Neuron (in vitro differentiated cells): ENCODE results near the gene TSPAN18.

Source experiments
- H2AFZ ChIP-seq: one replicate; pipeline ENCODE4 v1.6.1; 2013; ENCODE audit warnings: low read depth, mild to moderate bottlenecking, inconsistent platforms, low read length, moderate library complexity
- H3K27me3 ChIP-seq: one replicate; pipeline ENCODE4 v1.6.1; 2013; ENCODE audit warnings: low read length; ENCODE audit not compliant: insufficient read depth
- H3K36me3 ChIP-seq: one replicate; pipeline ENCODE4 v1.6.1; 2013; ENCODE audit warnings: low read length; ENCODE audit not compliant: insufficient read depth
- H3K4me1 ChIP-seq: one replicate; pipeline ENCODE4 v1.6.1; 2013; ENCODE audit warnings: low read length; ENCODE audit not compliant: insufficient read depth
- H3K4me3 ChIP-seq: 2 replicates; pipeline ENCODE4 v1.5.1; 2013; ENCODE audit warnings: mild to moderate bottlenecking, low read length, moderate library complexity
- H3K9me3 ChIP-seq: one replicate; pipeline ENCODE4 v1.6.1; 2013; ENCODE audit warnings: low read length

Gene TSPAN18

DNA sequence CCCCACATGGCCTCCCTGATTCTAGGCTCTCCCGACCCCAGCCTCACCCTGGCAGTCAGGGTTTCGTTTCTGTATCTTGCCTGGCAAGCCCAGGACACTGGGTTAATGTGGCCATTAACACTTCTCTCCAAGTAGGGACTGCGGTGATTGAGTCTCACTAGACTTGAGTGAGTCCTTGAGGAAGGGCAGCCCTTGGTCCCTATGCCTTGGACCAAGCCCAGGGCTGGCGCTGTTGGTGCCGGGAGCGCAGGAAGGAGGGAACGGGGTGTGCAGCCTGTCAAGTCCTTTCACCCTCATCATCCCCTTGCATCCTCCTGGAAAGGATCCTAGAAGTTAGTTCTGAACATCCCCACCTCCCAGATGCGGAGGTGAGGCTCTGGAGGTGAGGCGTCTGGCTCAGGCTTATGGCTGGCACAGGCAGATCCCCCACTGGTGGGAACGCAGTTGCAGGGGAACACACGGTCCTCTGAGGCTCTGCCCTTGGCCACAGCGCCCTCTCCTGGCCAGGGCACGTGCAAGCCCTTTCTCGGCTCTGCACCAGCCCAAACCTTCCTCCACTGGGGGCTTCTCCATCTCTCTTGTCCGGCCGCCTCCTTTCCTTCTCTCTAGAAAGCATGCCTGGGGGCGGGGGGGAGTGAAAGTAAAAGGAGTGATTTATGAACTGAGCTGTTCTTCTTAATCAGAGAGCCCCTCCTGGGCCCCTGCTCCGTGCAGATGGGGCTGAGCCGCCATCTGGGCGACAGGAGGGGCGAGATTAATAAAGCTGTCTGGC lies 167.3 kb downstream of the TSPAN18 start:
- peaks cover 26% of the 10 kb centered on the region for H3K4me1 ChIP-seq
- no peaks in the 10 kb centered on the region for H3K9me3 ChIP-seq
- no peak overlapping the region for H2AFZ ChIP-seq
- H3K27me3 ChIP-seq, result no peaks in the 10 kb centered on the region
- H3K4me3 ChIP-seq, result no peak overlapping the region
- peaks cover 6% of the 10 kb centered on the region for H3K36me3 ChIP-seq

GRCh38 chr11:44899959-44900358 lies 173.2 kb downstream of the TSPAN18 start:
- Histone ChIP-seq H3K27me3 (no peaks in the 10 kb centered on the region), H3K36me3 (peaks cover 6% of the 10 kb centered on the region), H3K4me3 (no peak overlapping the region), H2AFZ (no peak overlapping the region), H3K9me3 (no peaks in the 10 kb centered on the region), H3K4me1 (no peaks in the 10 kb centered on the region)

- Histone ChIP-seq H3K27me3 (no peaks in the 10 kb centered on the region), H3K4me1 (no peaks in the 10 kb centered on the region), H2AFZ (no peak overlapping the region), H3K4me3 (no peak overlapping the region), H3K9me3 (no peaks in the 10 kb centered on the region), H3K36me3 (peaks cover 6% of the 10 kb centered on the region)
These were observed 174.4 kb downstream of the TSPAN18 start for GRCh38 chr11:44901120-44901633.

DNA sequence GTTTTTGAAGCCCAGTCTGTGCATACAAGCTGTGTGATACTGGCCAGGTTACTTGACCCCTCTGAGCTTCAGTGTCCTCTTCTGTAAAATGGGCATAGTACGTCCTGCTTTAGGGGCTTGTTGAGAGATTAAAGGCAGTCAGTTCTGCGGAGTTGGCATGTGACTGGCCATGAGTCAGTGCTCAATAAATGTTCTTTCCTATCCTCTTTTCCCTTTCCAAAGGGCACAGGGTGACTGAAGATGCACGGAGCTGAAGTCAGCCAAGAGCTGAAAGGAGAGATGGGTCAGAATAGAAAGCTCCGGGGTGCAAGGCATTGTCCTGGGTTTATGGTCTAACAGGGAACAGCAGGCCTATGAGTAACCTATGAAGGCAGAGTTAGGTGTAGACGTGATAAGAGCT lies 175.0 kb downstream of the TSPAN18 start:
- Histone ChIP-seq H3K4me1 (no peaks in the 10 kb centered on the region), H3K9me3 (no peaks in the 10 kb centered on the region), H2AFZ (no peak overlapping the region), H3K27me3 (no peaks in the 10 kb centered on the region), H3K4me3 (no peak overlapping the region), H3K36me3 (peaks cover 6% of the 10 kb centered on the region)

DNA sequence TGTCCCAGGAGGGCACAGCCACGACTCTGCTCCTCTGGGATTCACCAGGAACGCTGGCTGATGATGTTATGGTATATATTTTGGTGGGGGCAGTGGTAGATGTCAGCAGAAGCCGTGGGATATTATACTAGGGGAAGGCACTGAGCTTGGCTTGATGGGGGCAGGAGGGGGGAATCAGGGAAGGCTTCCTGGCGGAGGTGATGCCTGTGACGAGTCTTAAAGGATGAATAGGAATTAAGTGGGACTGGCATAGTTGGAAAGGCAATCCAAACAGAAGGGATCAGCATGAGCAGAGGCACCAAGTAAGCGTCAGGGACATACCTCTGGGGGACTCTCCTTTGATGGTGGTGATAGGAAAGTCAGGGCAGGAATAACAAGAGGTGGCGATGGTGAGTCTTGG lies 176.3 kb downstream of the TSPAN18 start:
- no peaks in the 10 kb centered on the region for H3K27me3 ChIP-seq
- H2AFZ ChIP-seq, result no peak overlapping the region
- peaks cover 6% of the 10 kb centered on the region for H3K36me3 ChIP-seq
- H3K4me1 ChIP-seq, result no peaks in the 10 kb centered on the region
- H3K4me3 ChIP-seq, result no peak overlapping the region
- no peaks in the 10 kb centered on the region for H3K9me3 ChIP-seq

- Histone ChIP-seq H3K9me3 (no peaks in the 10 kb centered on the region), H2AFZ (no peak overlapping the region), H3K4me1 (no peaks in the 10 kb centered on the region), H3K4me3 (no peak overlapping the region), H3K27me3 (no peaks in the 10 kb centered on the region), H3K36me3 (peaks cover 5% of the 10 kb centered on the region)
These were observed 176.8 kb downstream of the TSPAN18 start for GRCh38 chr11:44903518-44903917.

- Histone ChIP-seq H3K27me3 (no peaks in the 10 kb centered on the region), H3K4me3 (no peak overlapping the region), H3K9me3 (no peaks in the 10 kb centered on the region), H2AFZ (no peak overlapping the region), H3K4me1 (no peaks in the 10 kb centered on the region), H3K36me3 (no peaks in the 10 kb centered on the region)
These were observed 177.7 kb downstream of the TSPAN18 start for GRCh38 chr11:44904261-44905020.

DNA sequence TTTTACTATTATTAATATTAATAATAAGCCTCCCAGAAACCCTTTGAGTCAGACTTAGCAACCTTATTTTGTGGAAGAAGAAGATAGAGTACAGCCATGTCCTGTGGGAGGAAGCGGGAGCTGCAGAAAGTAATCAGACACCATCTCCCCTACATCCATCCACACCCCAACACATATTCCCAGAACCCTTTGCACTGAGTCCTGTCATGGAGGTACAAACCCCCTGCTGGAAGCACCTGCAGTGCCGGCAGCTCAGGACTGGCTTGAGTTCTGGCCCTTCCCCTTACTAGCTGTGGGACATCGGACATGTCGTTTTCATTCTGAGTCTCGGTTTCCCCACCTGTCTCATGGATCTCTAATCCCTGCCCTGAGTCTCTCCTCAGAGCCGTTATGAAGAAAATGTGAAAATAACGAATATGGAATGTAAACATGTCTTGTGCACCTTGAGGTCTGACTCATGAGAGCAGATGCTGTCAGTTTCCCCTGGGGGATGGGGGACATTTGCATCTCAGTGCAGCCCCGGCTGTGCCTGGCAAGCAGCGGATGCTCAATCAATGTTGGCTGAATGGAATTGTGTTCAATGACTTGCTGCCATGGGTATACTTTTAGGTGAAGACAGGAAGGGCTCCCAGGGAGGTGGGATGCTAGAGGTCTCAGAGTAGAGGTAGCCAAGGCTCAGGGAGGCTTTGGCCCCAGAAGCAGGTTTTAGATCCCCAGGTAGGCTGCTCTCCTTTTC lies 178.5 kb downstream of the TSPAN18 start:
- Histone ChIP-seq H3K9me3 (no peaks in the 10 kb centered on the region), H3K4me1 (no peaks in the 10 kb centered on the region), H3K4me3 (no peak overlapping the region), H3K27me3 (no peaks in the 10 kb centered on the region), H2AFZ (no peak overlapping the region), H3K36me3 (peaks cover 8% of the 10 kb centered on the region)

DNA sequence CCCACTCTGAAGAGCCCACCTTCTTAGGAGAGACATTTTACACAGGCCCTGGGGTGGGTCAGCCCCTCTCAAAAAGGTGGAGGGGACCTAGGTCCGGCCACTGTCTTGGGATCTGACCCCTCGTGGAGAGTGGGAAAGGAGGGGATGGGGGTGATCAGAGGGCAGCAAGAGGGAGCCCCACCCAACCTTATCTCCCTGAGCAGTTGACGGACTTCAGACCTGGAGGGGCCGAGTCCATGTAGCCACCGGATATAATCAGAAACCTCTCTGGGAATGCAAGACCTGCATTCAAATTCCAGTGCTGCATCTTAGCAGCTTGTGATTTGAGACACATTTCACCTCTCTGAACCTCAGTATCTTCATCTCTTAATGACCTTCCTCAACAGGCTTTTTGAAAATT lies 179.9 kb downstream of the TSPAN18 start:
- H3K36me3 ChIP-seq, result peaks cover 11% of the 10 kb centered on the region
- H3K4me3 ChIP-seq, result no peak overlapping the region
- no peak overlapping the region for H2AFZ ChIP-seq
- H3K9me3 ChIP-seq, result no peaks in the 10 kb centered on the region
- no peaks in the 10 kb centered on the region for H3K27me3 ChIP-seq
- peaks cover 8% of the 10 kb centered on the region for H3K4me1 ChIP-seq

DNA sequence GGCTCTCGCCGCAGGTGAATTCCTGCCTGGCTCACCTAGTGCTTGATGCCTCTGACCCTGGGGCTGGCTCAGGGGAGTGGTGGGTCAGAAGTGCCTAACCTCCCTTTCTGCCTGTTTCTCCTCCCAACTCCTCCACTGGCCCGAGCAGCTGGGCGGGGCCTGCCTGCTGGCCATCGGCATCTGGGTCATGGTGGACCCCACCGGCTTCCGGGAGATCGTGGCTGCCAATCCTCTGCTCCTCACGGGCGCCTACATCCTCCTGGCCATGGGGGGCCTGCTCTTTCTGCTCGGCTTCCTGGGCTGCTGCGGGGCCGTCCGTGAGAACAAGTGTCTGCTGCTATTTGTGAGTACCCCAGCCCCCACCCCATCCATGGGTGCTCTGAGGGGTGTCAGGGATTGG lies 182.8 kb downstream of the TSPAN18 start:
- H3K4me3 ChIP-seq, result no peak overlapping the region
- H3K9me3 ChIP-seq, result no peaks in the 10 kb centered on the region
- H3K36me3 ChIP-seq, result peaks cover 14% of the 10 kb centered on the region
- H2AFZ ChIP-seq, result no peak overlapping the region
- H3K27me3 ChIP-seq, result no peaks in the 10 kb centered on the region
- peaks cover 12% of the 10 kb centered on the region for H3K4me1 ChIP-seq

DNA sequence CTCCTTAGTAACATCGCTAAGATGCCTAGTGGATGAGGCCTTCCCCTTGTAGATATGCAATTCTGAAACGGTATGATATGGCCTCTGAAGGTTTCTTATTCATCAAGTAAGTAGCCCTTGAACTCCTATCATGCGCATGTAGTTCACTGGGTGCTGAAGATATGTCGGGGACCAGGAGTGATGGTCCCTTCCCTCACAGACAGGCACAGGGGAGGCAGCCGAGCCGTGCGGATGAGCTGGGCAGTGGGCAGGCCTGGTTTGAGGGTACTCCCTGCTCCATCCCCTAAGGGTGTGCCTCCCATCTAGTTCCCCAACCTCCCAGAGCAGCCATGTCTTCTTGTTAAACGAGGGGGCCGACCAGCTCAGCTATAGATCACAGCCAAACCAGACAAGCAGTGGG lies 183.8 kb downstream of the TSPAN18 start:
- H2AFZ ChIP-seq, result no peak overlapping the region
- H3K36me3 ChIP-seq, result peaks cover 23% of the 10 kb centered on the region
- no peaks in the 10 kb centered on the region for H3K9me3 ChIP-seq
- H3K4me3 ChIP-seq, result no peak overlapping the region
- H3K4me1 ChIP-seq, result peaks cover 12% of the 10 kb centered on the region
- no peaks in the 10 kb centered on the region for H3K27me3 ChIP-seq

GRCh38 chr11:44911029-44911814 lies 184.5 kb downstream of the TSPAN18 start:
- peaks cover 12% of the 10 kb centered on the region for H3K4me1 ChIP-seq
- H3K9me3 ChIP-seq, result no peaks in the 10 kb centered on the region
- peak overlapping the region; percentile 44 for H2AFZ ChIP-seq
- no peak overlapping the region for H3K4me3 ChIP-seq
- peaks cover 24% of the 10 kb centered on the region for H3K36me3 ChIP-seq
- no peaks in the 10 kb centered on the region for H3K27me3 ChIP-seq
